Esophagus squamous epithelium (tissue), 4 donors: ENCODE measurements around the gene KEL.

ENCODE experiments used
- POLR2A ChIP-seq, 4 donors: fragments of 450-650 bp; IDR thresholded peaks; one replicate each; pipeline ENCODE4 v1.6.1; 2017; ENCODE audit warnings: antibody characterized with exemption in 4 of 4, mild to moderate bottlenecking in 4 of 4, moderate library complexity in 3 of 4
- TF ChIP-seq, protein P1 (sequence below), 6 experiments: fragments of 450-650 bp in 4 of 6; fragments of 200-600 bp in 2 of 6; sonication (generic) in 2 of 6; IDR thresholded peaks; one replicate each; pipeline ENCODE4 v1.5.1; 2016 to 2019; ENCODE audit warnings: antibody characterized with exemption in 6 of 6, mild to moderate bottlenecking in 4 of 6, moderate library complexity in 4 of 6

- TF ChIP-seq, protein P1, sequence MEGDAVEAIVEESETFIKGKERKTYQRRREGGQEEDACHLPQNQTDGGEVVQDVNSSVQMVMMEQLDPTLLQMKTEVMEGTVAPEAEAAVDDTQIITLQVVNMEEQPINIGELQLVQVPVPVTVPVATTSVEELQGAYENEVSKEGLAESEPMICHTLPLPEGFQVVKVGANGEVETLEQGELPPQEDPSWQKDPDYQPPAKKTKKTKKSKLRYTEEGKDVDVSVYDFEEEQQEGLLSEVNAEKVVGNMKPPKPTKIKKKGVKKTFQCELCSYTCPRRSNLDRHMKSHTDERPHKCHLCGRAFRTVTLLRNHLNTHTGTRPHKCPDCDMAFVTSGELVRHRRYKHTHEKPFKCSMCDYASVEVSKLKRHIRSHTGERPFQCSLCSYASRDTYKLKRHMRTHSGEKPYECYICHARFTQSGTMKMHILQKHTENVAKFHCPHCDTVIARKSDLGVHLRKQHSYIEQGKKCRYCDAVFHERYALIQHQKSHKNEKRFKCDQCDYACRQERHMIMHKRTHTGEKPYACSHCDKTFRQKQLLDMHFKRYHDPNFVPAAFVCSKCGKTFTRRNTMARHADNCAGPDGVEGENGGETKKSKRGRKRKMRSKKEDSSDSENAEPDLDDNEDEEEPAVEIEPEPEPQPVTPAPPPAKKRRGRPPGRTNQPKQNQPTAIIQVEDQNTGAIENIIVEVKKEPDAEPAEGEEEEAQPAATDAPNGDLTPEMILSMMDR (IDR thresholded peaks at IDR 0.05): no peak
- TF ChIP-seq POLR2A (IDR thresholded peaks at IDR 0.05): no peak
These were observed 34.9 kb downstream of the KEL start for GRCh38 chr7:142927085-142927745.
